Middle frontal gyrus (tissue), 1 donor: ENCODE data around the gene PRPF39.
"Not testable (repeated sequence)": the region's sequence is repeated elsewhere in the genome, so short reads cannot be mapped to it uniquely, and the experiment has no call there.

Source experiments
- DNase-seq: peaks from one replicate; pipeline ENCODE4 v3.0.0-alpha.2; 2015; ENCODE audit warnings: low spot score; ENCODE audit errors: extremely low spot score

PRPF39 gene

DNA sequence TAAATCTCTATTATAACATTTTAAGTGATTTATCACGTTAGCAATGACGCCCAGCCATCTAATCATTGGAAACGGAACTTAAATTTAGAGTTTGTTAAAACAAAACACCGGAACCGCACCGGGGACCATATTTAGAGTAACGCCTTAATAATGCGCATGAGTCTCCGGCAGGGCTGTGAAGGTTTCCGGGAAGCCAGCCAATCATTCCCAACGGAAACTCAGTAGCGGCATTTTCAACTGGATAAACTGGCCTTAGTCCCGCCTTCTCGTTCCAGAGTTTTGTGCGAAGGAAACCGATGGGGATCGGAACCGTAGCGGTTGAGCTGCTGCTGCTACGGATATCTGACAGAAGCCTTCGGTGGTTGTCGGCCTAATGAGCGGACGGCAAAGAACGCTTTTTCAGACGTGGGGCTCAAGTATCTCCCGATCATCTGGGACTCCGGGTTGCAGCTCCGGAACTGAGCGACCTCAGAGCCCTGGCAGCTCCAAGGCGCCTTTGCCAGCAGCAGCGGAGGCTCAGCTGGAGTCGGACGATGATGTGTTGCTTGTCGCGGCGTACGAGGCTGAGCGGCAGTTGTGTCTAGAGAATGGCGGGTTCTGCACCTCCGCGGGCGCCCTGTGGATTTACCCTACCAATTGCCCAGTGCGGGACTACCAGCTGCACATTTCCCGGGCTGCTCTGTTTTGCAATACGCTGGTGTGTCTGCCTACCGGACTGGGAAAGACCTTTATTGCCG, 51.9 kb downstream of the PRPF39 start, which contains the start of gene FANCM:
Gene FANCM, plus strand, starts transcription at position 272 of the 737 bp plus-strand sequence. Its CDS starts 102 bp downstream, at position 374.
- peak; percentile 93 for DNase-seq

- no peak for DNase-seq
Observed at GRCh38 chr14:45136399-45136798, 52.5 kb downstream of the PRPF39 start.

DNA sequence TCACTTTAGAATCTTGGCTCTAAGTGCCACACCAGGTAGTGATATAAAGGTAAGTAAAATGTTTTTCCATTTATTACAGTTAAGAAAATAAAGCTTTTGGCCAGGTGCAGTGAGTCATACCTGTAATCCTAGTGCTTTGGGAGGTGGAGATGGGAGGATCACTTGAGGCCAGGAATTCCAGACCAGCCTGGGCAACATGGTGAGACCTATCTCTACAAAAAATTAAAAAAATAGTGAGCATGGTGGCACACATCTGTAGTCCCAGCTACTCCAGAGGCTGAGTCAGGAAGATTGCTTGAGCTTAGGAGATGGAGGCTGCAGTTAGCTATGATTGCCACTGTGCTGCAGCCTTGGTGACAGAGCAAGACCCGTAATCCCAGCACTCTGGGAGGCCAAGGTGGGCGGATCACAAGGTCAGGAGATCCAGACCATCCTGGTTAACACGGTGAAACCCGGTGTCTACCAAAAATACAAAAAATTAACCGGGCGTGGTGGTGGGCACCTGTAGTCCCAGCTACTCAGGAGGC, 56.8 kb downstream of the PRPF39 start:
- no peak for DNase-seq

DNA sequence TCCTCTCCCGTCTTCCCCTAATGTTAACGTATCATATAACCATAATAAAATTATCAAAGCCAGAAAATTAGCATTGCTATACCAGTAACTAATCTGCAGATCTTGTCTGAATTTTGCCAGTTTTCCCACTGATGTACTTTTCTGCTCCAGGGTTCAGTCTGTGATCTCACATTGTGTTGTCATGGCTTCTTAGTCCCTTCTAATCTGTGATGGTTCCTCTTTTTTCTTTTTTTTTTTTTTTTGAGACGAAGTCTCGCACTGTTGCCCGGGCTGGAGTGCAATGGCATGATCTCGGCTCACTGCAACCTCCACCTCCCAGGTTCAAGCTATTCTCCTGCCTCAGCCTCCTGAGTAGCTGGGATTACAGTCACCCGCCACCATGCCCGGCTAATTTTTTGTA, 58.2 kb downstream of the PRPF39 start:
- DNase-seq: not testable (repeated sequence)

DNA sequence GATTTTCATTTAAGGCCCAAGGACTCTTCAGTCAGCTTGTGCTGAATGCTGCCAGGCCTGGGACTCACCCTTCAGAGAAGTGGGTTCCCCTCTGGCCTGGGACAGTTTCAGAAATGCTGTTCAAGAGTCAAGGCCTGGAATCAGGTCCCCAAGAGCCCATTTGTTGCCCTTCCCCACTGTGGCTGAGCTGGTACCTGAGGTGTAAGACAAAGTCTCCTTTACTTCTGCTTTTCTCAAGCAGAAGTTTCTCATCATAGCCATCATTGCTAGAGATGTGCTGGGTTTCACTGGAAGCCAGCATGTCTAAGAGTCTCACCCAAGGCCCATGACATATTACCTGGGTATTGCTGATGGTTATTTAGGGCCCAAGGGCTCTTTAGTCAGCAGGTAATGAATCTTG, 60.7 kb downstream of the PRPF39 start:
- DNase-seq: no peak

DNA sequence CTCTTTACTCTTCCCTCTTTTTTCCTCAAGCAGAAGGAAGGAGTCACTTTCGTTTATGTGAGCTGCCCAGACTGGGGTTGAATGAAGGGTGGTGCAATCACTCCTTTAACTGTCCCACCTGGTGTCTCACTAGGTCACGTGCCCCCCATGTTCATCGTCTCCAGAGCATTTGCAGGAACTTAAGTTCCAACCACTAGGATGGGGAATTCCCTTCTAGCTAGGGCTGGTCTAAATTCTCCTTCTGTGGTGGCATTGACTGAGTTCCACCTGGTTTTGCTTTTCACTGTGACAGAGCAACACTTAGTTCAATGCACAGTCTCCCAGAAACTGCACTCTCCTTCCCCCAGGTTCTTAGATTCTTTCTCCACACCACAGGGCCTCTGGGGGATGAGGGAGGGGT, 61.3 kb downstream of the PRPF39 start:
- no peak for DNase-seq

DNA sequence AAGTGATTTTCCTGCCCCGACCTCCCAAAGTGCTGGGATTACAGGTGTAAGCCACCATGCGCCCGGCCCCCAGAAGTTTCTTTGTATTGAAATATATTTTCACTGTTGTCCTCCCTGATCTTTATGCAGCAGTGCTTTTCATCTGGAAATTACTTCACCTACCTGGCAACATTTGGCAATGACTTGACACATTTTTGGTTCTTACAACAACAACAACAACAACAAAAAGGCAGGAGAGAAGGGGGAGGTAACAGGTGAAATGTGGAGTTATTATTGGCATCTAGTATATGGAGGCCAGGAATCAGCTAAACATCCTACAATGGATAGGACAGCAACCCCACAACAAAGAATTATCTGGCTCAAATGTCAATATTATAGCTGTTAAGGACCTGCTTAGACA, 65.7 kb downstream of the PRPF39 start:
- DNase-seq: no peak

GRCh38 chr14:45150386-45150890, 66.5 kb downstream of the PRPF39 start:
- no peak for DNase-seq

- DNase-seq: no peak
Observed at GRCh38 chr14:45156067-45156466, 72.2 kb downstream of the PRPF39 start.
